ENCODE data around the gene ASB3.

DNA sequence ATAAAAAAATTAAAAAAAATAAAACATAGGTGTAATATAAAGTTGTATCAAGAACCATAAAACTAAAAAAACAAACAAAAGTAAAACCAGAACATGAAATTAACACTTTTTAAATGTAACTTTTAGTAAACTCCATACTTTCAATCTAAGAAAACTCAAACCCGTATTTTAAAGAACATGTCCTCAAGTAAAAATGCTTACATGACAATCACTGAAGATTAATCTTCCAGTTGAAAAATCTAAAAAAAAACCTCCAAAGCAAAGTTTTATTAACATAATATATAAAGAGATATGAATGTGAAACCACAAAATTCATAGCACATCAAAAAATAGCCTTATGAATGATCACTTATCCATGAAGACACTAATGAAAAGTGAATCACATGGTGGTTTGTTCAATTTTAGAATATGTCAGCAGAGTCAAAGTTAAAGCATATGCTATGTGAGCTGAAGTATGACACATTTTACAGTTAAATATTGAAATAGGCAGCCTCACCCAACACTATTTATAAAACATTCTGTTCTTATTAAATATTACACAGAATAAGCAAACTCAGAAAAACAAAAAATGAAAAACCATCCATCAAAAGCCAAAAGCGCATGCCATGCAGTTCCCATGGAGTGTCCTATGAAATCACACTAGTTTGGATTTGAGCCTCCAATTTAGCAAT lies 42.2 kb downstream of the ASB3 start:
- TF ChIP-seq MXI1 (conservative IDR thresholded peaks at IDR 0.05; ENCODE audit: poor library complexity, severe bottlenecking) (no peak), EP300 (conservative IDR thresholded peaks at IDR 0.05; ENCODE audit: poor library complexity, severe bottlenecking) (no peak), RAD21 (conservative IDR thresholded peaks at IDR 0.05) (no peak), POLR2AphosphoS5 (IDR thresholded peaks at IDR 0.05) (no peak)
- TF ChIP-seq, protein P1, sequence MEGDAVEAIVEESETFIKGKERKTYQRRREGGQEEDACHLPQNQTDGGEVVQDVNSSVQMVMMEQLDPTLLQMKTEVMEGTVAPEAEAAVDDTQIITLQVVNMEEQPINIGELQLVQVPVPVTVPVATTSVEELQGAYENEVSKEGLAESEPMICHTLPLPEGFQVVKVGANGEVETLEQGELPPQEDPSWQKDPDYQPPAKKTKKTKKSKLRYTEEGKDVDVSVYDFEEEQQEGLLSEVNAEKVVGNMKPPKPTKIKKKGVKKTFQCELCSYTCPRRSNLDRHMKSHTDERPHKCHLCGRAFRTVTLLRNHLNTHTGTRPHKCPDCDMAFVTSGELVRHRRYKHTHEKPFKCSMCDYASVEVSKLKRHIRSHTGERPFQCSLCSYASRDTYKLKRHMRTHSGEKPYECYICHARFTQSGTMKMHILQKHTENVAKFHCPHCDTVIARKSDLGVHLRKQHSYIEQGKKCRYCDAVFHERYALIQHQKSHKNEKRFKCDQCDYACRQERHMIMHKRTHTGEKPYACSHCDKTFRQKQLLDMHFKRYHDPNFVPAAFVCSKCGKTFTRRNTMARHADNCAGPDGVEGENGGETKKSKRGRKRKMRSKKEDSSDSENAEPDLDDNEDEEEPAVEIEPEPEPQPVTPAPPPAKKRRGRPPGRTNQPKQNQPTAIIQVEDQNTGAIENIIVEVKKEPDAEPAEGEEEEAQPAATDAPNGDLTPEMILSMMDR (IDR thresholded peaks at IDR 0.05; ENCODE audit: poor library complexity, severe bottlenecking): no peak
- TF ChIP-seq, protein P2, sequence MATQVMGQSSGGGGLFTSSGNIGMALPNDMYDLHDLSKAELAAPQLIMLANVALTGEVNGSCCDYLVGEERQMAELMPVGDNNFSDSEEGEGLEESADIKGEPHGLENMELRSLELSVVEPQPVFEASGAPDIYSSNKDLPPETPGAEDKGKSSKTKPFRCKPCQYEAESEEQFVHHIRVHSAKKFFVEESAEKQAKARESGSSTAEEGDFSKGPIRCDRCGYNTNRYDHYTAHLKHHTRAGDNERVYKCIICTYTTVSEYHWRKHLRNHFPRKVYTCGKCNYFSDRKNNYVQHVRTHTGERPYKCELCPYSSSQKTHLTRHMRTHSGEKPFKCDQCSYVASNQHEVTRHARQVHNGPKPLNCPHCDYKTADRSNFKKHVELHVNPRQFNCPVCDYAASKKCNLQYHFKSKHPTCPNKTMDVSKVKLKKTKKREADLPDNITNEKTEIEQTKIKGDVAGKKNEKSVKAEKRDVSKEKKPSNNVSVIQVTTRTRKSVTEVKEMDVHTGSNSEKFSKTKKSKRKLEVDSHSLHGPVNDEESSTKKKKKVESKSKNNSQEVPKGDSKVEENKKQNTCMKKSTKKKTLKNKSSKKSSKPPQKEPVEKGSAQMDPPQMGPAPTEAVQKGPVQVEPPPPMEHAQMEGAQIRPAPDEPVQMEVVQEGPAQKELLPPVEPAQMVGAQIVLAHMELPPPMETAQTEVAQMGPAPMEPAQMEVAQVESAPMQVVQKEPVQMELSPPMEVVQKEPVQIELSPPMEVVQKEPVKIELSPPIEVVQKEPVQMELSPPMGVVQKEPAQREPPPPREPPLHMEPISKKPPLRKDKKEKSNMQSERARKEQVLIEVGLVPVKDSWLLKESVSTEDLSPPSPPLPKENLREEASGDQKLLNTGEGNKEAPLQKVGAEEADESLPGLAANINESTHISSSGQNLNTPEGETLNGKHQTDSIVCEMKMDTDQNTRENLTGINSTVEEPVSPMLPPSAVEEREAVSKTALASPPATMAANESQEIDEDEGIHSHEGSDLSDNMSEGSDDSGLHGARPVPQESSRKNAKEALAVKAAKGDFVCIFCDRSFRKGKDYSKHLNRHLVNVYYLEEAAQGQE (IDR thresholded peaks at IDR 0.05; ENCODE audit: borderline replicate concordance): no peak

Measured in neural cell (in vitro differentiated cells).